GM23338 (cell line): ENCODE results near the gene BRSK1. TPM values are rescaled to one million over a fixed set of nuclear protein-coding genes. Genes with fewer than 3 reads are reported as not detected.
A peak's percentile ranks its signal among the peaks of the same experiment; 100 is the strongest.

Source experiments
- ATAC-seq: fragments of 200-7000 bp; cut with Tn5 transposase; 3 replicates; pipeline ENCODE4 v1.9.1; 2020
- DNase-seq: peaks from one replicate; pipeline ENCODE4 v3.0.0-alpha.2; 2015; ENCODE audit warnings: low spot score
- H2AFZ ChIP-seq: fragments of 200-600 bp; sonication (generic); 2 replicates; pipeline ENCODE4 v1.8.0; 2016; ENCODE audit warnings: antibody characterized with exemption, mild to moderate bottlenecking, moderate library complexity
- H3F3A ChIP-seq: fragments of 200-600 bp; sonication (generic); replicated peaks from 2 replicates; pipeline ENCODE4 v1.8.0; 2017; ENCODE audit warnings: antibody characterized with exemption, mixed run types, low read depth
- H3K27ac ChIP-seq: fragments of 200-600 bp; sonication (generic); 2 replicates; pipeline ENCODE4 v1.6.1; 2016; ENCODE audit warnings: low read depth
- H3K27me3 ChIP-seq: fragments of 200-600 bp; sonication (generic); 2 replicates; pipeline ENCODE4 v1.8.0; 2016; ENCODE audit warnings: mild to moderate bottlenecking, mixed run types, moderate library complexity; ENCODE audit not compliant: insufficient read depth
- H3K36me3 ChIP-seq: fragments of 200-600 bp; sonication (generic); 2 replicates; pipeline ENCODE4 v1.8.0; 2016; ENCODE audit warnings: mild to moderate bottlenecking; ENCODE audit not compliant: insufficient read depth
- H3K4me1 ChIP-seq: fragments of 200-600 bp; sonication (generic); 2 replicates; pipeline ENCODE4 v1.8.0; 2016; ENCODE audit warnings: mild to moderate bottlenecking, moderate library complexity; ENCODE audit not compliant: insufficient read depth
- H3K4me2 ChIP-seq: fragments of 200-600 bp; sonication (generic); 2 replicates; pipeline ENCODE4 v1.7.1; 2017; ENCODE audit warnings: mixed run types
- H3K4me3 ChIP-seq: fragments of 200-600 bp; sonication (generic); 2 replicates; pipeline ENCODE4 v1.6.1; 2016; ENCODE audit warnings: mixed run types
- H3K79me2 ChIP-seq: fragments of 200-600 bp; sonication (generic); replicated peaks from 2 replicates; pipeline ENCODE4 v1.8.0; 2017; ENCODE audit warnings: mild to moderate bottlenecking; ENCODE audit not compliant: insufficient read depth
- H3K9me2 ChIP-seq: fragments of 200-600 bp; sonication (generic); 2 replicates; pipeline ENCODE4 v1.8.0; 2017; ENCODE audit not compliant: insufficient read depth
- H4K20me1 ChIP-seq: fragments of 200-600 bp; sonication (generic); replicated peaks from 2 replicates; pipeline ENCODE4 v1.8.0; 2017; ENCODE audit warnings: mild to moderate bottlenecking; ENCODE audit not compliant: insufficient read depth
- H3K27ac Mint-ChIP-seq: 2 replicates; pipeline ENCODE4 v1.8.0; 2020; ENCODE audit warnings: inconsistent platforms, mild to moderate bottlenecking, moderate library complexity, mixed read lengths
- H3K27me3 Mint-ChIP-seq: 3 replicates; pipeline ENCODE4 v1.8.0; 2022; ENCODE audit warnings: low read depth, mild to moderate bottlenecking, moderate library complexity, mixed read lengths, inconsistent platforms; ENCODE audit not compliant: insufficient read depth, poor library complexity
- H3K36me3 Mint-ChIP-seq: 3 replicates; pipeline ENCODE4 v1.8.0; 2021; ENCODE audit warnings: low read depth, mild to moderate bottlenecking, inconsistent platforms, moderate library complexity, mixed read lengths
- H3K4me1 Mint-ChIP-seq: 3 replicates; pipeline ENCODE4 v1.8.0; 2020; ENCODE audit warnings: mild to moderate bottlenecking, inconsistent platforms, mixed read lengths
- H3K4me3 Mint-ChIP-seq: 3 replicates; pipeline ENCODE4 v1.8.0; 2021; ENCODE audit warnings: moderate library complexity, mild to moderate bottlenecking, inconsistent platforms, mixed read lengths
- H3K9me3 Mint-ChIP-seq: 3 replicates; pipeline ENCODE4 v1.8.0; 2020; ENCODE audit warnings: moderate library complexity, mild to moderate bottlenecking, inconsistent platforms, mixed read lengths
- CREB1 ChIP-seq: fragments of 250-450 bp; sonication (Bioruptor Pico); IDR thresholded peaks from 2 replicates; pipeline ENCODE4 v1.5.0; 2020; ENCODE audit warnings: low read depth, mild to moderate bottlenecking, moderate library complexity
- EZH2 ChIP-seq: fragments of 200-600 bp; sonication (generic); IDR thresholded peaks from one replicate; pipeline ENCODE4 v1.8.0; 2017; ENCODE audit warnings: antibody characterized with exemption, mild to moderate bottlenecking, low read depth; ENCODE audit not compliant: unreplicated experiment
- EZH2phosphoT487 ChIP-seq: fragments of 200-600 bp; sonication (generic); IDR thresholded peaks from one replicate; pipeline ENCODE4 v1.8.1; 2018; ENCODE audit warnings: antibody characterized with exemption; ENCODE audit not compliant: unreplicated experiment
- JUNB ChIP-seq: IDR thresholded peaks from one replicate; pipeline ENCODE4 v1.6.1; 2016; ENCODE audit warnings: antibody characterized with exemption; ENCODE audit not compliant: unreplicated experiment
- POLR2AphosphoS5 ChIP-seq: IDR thresholded peaks from 2 replicates; pipeline ENCODE4 v1.6.1; 2016; ENCODE audit warnings: antibody characterized with exemption, low read depth
- STAT1 ChIP-seq: IDR thresholded peaks from one replicate; pipeline ENCODE4 v1.6.1; 2016; ENCODE audit warnings: antibody characterized with exemption; ENCODE audit not compliant: unreplicated experiment
- ZNF114 ChIP-seq: fragments of 250-450 bp; sonication (Bioruptor Pico); IDR thresholded peaks from 2 replicates; pipeline ENCODE4 v1.5.0; 2020; ENCODE audit warnings: mild to moderate bottlenecking, moderate library complexity
- polyA plus RNA-seq: library from polyadenylated mRNA; unstranded; fragments of >200 nt; fragmentation: Nextera tagmentation; extraction: Ambion mirVana; gene quantifications from 2 replicates; pipeline ENCODE4 v1.2.1, GENCODE V29; 2016
- total RNA-seq: library from RNA; depleted of rRNA; stranded (reverse); fragments of >200 nt; shearing (Covaris generic); gene quantifications from 2 replicates; pipeline ENCODE4 v1.2.3, GENCODE V29; 2014
- TF ChIP-seq, protein P1 (sequence below): IDR thresholded peaks from 2 replicates; pipeline ENCODE4 v1.6.1; 2016; ENCODE audit warnings: antibody characterized with exemption
- TF ChIP-seq, protein P2 (sequence below): fragments of 250-450 bp; sonication (Bioruptor Pico); IDR thresholded peaks from 2 replicates; pipeline ENCODE4 v1.5.0; 2020; ENCODE audit warnings: mild to moderate bottlenecking, moderate library complexity
- TF ChIP-seq, protein P3 (sequence below), 2 experiments: fragments of 200-600 bp in 1 of 2; sonication (generic) in 1 of 2; conservative IDR thresholded peaks; 2 replicates each; pipeline versions ENCODE4 v1.5.1 to v1.6.1; 2016 to 2017; ENCODE audit warnings: antibody characterized with exemption in 2 of 2, low read depth in 2 of 2, mild to moderate bottlenecking in 2 of 2, moderate library complexity in 1 of 2

The BRSK1 gene
- total and polyA plus RNA-seq, 2 experiments from 2014 or later: 2.3 to 17.2 TPM

DNA sequence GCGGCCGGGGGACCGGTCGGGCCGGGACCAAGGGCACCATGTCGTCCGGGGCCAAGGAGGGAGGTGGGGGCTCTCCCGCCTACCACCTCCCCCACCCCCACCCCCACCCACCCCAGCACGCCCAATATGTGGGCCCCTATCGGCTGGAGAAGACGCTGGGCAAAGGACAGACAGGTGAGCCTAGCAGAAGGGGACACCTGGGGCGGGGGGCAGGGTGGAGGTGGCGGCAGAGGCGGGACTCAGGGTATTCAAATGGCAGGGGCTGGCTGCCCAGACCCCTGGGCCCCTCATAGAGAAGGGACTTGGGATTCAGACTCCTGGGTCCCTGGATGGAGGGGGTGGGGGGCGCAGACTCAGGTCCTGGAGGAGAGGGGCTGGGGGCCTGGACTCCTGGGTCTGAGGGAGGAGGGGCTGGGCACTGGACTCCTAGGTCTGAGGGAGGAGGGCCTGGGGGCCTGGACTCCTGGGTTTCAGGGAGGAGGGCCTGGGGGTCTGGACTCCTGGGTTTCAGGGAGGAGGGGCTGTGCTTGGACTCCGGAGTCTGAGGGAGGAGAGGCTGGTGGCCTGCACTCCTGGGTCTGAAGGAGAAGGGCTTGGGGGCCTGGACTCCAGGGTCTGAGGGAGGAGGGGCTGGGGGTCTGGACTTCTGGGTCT is 735 bp downstream of the BRSK1 start (continued):
- TF ChIP-seq, protein P1, sequence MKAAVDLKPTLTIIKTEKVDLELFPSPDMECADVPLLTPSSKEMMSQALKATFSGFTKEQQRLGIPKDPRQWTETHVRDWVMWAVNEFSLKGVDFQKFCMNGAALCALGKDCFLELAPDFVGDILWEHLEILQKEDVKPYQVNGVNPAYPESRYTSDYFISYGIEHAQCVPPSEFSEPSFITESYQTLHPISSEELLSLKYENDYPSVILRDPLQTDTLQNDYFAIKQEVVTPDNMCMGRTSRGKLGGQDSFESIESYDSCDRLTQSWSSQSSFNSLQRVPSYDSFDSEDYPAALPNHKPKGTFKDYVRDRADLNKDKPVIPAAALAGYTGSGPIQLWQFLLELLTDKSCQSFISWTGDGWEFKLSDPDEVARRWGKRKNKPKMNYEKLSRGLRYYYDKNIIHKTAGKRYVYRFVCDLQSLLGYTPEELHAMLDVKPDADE: no peak
- TF ChIP-seq, protein P2, sequence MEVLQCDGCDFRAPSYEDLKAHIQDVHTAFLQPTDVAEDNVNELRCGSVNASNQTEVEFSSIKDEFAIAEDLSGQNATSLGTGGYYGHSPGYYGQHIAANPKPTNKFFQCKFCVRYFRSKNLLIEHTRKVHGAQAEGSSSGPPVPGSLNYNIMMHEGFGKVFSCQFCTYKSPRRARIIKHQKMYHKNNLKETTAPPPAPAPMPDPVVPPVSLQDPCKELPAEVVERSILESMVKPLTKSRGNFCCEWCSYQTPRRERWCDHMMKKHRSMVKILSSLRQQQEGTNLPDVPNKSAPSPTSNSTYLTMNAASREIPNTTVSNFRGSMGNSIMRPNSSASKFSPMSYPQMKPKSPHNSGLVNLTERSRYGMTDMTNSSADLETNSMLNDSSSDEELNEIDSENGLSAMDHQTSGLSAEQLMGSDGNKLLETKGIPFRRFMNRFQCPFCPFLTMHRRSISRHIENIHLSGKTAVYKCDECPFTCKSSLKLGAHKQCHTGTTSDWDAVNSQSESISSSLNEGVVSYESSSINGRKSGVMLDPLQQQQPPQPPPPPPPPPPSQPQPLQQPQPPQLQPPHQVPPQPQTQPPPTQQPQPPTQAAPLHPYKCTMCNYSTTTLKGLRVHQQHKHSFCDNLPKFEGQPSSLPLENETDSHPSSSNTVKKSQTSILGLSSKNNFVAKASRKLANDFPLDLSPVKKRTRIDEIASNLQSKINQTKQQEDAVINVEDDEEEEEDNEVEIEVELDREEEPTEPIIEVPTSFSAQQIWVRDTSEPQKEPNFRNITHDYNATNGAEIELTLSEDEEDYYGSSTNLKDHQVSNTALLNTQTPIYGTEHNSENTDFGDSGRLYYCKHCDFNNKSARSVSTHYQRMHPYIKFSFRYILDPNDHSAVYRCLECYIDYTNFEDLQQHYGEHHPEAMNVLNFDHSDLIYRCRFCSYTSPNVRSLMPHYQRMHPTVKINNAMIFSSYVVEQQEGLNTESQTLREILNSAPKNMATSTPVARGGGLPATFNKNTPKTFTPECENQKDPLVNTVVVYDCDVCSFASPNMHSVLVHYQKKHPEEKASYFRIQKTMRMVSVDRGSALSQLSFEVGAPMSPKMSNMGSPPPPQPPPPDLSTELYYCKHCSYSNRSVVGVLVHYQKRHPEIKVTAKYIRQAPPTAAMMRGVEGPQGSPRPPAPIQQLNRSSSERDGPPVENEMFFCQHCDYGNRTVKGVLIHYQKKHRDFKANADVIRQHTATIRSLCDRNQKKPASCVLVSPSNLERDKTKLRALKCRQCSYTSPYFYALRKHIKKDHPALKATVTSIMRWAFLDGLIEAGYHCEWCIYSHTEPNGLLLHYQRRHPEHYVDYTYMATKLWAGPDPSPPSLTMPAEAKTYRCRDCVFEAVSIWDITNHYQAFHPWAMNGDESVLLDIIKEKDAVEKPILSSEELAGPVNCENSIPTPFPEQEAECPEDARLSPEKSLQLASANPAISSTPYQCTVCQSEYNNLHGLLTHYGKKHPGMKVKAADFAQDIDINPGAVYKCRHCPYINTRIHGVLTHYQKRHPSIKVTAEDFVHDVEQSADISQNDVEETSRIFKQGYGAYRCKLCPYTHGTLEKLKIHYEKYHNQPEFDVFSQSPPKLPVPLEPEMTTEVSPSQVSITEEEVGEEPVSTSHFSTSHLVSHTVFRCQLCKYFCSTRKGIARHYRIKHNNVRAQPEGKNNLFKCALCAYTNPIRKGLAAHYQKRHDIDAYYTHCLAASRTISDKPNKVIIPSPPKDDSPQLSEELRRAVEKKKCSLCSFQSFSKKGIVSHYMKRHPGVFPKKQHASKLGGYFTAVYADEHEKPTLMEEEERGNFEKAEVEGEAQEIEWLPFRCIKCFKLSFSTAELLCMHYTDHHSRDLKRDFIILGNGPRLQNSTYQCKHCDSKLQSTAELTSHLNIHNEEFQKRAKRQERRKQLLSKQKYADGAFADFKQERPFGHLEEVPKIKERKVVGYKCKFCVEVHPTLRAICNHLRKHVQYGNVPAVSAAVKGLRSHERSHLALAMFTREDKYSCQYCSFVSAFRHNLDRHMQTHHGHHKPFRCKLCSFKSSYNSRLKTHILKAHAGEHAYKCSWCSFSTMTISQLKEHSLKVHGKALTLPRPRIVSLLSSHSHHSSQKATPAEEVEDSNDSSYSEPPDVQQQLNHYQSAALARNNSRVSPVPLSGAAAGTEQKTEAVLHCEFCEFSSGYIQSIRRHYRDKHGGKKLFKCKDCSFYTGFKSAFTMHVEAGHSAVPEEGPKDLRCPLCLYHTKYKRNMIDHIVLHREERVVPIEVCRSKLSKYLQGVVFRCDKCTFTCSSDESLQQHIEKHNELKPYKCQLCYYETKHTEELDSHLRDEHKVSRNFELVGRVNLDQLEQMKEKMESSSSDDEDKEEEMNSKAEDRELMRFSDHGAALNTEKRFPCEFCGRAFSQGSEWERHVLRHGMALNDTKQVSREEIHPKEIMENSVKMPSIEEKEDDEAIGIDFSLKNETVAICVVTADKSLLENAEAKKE (CRISPR knock-in tag): no peak
- TF ChIP-seq EZH2phosphoT487 (no peak), EZH2 (no peak), ZNF114 (CRISPR knock-in tag) (no peak)

DNA sequence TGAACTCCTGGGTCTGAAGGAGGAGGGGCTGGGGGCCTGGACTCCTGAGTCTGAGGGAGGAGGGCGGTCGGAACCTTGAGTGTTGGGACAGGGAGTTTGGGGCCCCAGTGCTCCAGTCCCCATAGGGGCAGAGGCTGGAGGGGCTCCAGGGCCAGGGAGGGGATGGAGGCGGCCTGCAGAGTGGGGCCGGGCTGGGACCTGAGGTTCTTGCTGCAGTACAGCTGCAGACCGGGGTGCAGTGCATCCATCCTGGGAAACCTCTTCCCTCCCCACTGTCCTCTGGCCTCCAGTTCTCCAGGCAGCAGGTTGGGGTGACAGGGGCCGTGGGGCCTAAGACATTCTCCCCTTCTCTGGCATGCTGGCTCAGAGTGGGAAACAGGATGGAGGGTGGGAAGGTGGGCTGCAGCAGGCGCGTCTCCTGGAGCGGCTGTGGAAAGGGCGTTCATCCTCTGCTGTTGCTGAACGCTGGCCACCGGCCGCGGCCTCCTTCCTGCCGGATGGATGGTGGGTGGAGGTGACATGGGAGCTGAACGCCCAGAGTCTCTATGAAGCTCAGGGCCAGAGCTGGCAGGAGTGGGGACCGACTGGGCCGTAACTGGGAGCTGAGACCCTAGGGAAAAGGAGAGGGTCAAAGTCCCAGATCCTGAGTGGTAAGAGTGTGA is 1.6 kb downstream of the BRSK1 start:
- peaks cover 14% of the 10 kb centered on the region; the same call in 1 of the 2 replicates for H3K36me3 ChIP-seq
- Mint-ChIP-seq H3K4me1 (peaks cover 26% of the 10 kb centered on the region), H3K27ac (peak overlapping the region; percentile 83; the same call in 1 of the 2 replicates), H3K36me3 (peaks cover 26% of the 10 kb centered on the region), H3K27me3 (peaks cover 18% of the 10 kb centered on the region), H3K4me3 (peak overlapping the region; percentile 74), H3K9me3 (no peaks in the 10 kb centered on the region)
- H2AFZ ChIP-seq: no peak overlapping the region
- no peaks in the 10 kb centered on the region for H3K9me2 ChIP-seq
- H3K4me3 ChIP-seq: peak overlapping the region; percentile 56
- DNase-seq (peak; percentile 24), ATAC-seq (peak; percentile 5; the same call in 2 of the 3 replicates)
- H3K79me2 ChIP-seq: 0 out of 2 replicates have a peak, but pooled peaks cover 7% of the 10 kb centered on the region
- peak overlapping the region; percentile 78 for H3K4me2 ChIP-seq
- 0 out of 2 replicates have a peak, but pooled peaks cover 4% of the 10 kb centered on the region for H4K20me1 ChIP-seq
- peaks cover 12% of the 10 kb centered on the region for H3K4me1 ChIP-seq
- peaks cover 15% of the 10 kb centered on the region for H3F3A ChIP-seq
- H3K27me3 ChIP-seq: no peaks in the 10 kb centered on the region
- H3K27ac ChIP-seq: no peak overlapping the region
- TF ChIP-seq ZNF114 (CRISPR knock-in tag) (no peak), JUNB (no peak), CREB1 (no peak), EZH2phosphoT487 (no peak), STAT1 (no peak), POLR2AphosphoS5 (no peak)
- TF ChIP-seq, protein P3, sequence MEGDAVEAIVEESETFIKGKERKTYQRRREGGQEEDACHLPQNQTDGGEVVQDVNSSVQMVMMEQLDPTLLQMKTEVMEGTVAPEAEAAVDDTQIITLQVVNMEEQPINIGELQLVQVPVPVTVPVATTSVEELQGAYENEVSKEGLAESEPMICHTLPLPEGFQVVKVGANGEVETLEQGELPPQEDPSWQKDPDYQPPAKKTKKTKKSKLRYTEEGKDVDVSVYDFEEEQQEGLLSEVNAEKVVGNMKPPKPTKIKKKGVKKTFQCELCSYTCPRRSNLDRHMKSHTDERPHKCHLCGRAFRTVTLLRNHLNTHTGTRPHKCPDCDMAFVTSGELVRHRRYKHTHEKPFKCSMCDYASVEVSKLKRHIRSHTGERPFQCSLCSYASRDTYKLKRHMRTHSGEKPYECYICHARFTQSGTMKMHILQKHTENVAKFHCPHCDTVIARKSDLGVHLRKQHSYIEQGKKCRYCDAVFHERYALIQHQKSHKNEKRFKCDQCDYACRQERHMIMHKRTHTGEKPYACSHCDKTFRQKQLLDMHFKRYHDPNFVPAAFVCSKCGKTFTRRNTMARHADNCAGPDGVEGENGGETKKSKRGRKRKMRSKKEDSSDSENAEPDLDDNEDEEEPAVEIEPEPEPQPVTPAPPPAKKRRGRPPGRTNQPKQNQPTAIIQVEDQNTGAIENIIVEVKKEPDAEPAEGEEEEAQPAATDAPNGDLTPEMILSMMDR (conservative IDR thresholded peaks at IDR 0.05; ENCODE audit: low read depth in 2 of 2): no peak
- TF ChIP-seq, protein P1: no peak
